ENCODE results near the gene CYSTM1. TPM values are rescaled to one million over a fixed set of nuclear protein-coding genes. Genes with fewer than 3 reads are reported as not detected.

CYSTM1 gene
- total and polyA plus RNA-seq, 2 of the 8 experiments (the other 6 are each of a cell fraction or from before 2014, with no cell fraction given): 25.0 to 47.8 TPM

DNA sequence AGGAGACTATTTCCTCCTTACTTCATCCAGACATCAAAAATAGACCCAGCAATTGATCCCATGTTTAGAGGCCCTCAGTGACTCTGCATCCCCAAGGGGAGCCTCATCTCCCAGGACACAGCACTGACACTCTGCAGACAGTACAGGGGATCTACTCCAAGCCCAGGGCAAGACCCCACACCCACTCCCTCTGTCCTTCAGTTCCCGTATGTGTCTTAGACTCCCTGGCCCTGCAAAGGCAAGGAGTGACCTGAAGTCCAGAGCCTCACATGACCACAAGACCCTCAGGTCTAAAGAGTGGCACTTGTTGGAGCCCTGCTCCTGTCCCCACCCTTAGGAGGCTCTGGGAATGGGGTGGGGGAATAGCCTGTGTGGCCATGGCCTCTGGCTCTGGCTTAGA, 27.5 kb upstream of the CYSTM1 start (continued):
- TF ChIP-seq, protein P1, sequence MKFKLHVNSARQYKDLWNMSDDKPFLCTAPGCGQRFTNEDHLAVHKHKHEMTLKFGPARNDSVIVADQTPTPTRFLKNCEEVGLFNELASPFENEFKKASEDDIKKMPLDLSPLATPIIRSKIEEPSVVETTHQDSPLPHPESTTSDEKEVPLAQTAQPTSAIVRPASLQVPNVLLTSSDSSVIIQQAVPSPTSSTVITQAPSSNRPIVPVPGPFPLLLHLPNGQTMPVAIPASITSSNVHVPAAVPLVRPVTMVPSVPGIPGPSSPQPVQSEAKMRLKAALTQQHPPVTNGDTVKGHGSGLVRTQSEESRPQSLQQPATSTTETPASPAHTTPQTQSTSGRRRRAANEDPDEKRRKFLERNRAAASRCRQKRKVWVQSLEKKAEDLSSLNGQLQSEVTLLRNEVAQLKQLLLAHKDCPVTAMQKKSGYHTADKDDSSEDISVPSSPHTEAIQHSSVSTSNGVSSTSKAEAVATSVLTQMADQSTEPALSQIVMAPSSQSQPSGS (IDR thresholded peaks at IDR 0.05; ENCODE audit: low read length): no peak
- TF ChIP-seq NANOG (IDR thresholded peaks at IDR 0.05; ENCODE audit: insufficient read depth, low read depth, low read length, poor library complexity, severe bottlenecking) (no peak), MAFK (IDR thresholded peaks at IDR 0.05; ENCODE audit: low read depth, low read length) (no peak)

Data from H1 (cell line).